HG02588 (cell line): ENCODE results near the gene TICRR.

Source experiments
- ATAC-seq: cut with Tn5 transposase; IDR thresholded peaks from one replicate; pipeline ENCODE4 v1.9.1; 2021; ENCODE audit warnings: mild to moderate bottlenecking, moderate library complexity; ENCODE audit not compliant: unreplicated experiment

The TICRR gene

DNA sequence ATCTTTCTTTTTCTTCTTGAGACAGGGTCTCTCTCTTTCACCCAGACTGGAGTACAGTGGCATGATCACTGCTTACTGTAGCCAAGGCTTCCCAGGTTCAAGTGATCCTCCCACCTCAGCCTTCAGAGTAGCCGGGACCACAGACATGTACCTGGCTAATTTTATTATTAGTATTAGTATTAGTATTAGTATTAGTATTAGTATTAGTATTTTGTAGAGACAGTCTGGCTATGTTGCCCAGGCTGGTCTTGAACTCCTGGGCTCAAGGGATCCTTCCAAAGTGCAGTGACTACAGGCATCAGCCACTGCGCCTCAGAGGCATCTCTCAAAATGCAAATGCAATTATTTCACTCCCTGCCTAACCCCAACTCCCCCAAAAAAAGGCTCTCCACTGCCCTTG, 78.3 kb downstream of the TICRR start:
- no peak for ATAC-seq

DNA sequence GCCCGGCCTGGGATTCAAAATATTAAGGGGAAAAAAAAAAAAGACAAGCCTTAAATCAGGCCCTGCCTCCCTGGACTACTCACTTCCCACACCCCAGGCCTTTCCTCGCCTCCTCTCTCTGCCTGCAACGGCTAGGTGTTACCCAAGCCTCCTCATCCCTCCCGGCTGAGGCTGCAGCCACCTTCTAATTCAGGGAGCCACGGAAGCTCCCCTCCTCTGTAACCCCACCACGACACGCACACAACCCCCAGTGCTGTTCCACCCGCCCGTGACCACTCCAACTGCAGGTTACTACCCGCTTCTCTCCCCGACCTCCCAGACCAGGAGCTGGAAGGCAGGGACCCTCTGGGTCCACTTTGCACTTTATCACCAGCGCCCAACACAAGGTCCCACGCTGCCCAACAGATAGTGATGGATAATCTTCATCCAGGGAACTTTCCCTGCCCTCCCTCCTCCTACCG, 79.1 kb downstream of the TICRR start:
- no peak for ATAC-seq

DNA sequence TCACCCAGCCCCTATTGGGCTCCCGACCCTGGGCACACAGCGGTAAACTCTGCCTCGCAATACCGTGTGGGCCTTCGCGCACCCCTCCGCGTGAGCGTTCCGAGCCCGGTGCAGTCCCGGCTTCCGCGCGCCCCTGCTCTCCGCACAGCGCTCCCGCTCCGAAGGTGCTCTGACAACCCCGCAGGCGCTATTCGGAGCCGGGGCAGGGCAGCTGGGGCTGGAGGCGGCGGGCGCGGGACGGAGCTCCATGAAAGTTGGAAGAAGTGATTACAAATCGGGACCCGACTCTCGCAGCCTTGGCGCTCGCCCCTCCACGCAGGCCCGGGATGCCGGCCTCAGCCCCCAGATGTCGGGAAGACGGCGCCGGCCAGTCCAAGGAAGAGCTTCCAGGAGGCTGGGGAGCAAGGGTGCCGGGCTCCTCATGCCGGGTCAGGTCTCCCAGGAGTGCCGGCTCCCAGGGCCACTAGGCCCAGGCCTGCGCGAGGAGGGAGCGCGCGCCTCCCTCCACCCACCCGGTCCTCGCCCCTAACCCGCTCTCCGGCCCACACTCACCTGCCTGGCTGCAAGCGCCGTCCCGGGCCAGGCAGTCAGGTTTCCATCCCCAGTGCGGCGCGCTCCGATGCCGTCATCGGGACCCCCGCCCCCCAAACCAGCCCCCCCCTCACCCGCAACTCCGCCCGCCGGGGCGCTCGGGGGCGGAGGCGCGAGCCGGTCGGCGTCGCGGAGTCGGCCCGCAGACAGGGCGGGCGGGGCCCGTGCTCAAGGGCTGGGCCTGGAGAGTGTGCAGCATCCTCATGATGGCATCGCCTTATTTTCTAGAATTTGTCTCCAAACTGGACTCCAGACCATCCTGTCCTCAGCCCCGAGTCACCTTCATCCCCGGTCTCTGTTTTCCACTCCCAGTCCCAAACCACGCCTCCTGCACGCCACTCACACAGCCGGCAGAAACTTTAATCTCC, 79.9 kb downstream of the TICRR start, which contains the start of gene KIF7:
Gene KIF7 (minus strand): TSS at position 621 of the 959 bp plus-strand sequence. CDS start 2,537 bp downstream, outside the sequence.
- no peak for ATAC-seq

DNA sequence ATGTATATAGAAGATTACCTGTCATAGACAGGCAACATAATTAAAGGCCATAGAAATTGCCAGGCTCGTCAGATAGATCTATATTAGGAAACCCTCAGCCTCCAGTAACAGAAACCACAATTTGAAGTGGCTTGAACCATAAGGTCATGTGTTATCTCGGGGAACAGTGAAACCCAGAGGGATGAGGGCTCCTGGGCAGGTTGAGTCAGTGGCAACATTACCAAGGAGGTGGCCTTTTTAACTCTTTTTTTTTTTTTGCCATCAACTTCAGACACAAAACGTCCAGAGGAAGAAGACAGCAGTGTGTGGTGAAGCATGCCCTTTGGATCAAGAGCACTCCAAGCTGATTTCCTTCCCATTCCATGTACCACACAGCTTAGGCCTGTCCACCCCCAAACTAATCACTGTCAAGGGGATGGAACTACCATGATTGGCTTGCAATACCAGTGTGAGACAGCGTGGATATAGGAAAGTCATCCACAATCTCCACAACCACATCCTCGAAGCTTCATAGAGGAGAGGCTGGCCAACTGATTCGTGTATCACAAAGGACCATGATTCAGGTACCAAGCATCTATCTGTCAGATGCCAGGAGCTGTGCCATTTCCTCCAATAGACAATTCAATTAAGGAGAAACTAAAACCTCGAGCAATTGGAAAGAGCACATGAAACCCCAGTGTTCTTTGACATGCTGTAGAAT, 81.0 kb downstream of the TICRR start:
- ATAC-seq, result no peak

DNA sequence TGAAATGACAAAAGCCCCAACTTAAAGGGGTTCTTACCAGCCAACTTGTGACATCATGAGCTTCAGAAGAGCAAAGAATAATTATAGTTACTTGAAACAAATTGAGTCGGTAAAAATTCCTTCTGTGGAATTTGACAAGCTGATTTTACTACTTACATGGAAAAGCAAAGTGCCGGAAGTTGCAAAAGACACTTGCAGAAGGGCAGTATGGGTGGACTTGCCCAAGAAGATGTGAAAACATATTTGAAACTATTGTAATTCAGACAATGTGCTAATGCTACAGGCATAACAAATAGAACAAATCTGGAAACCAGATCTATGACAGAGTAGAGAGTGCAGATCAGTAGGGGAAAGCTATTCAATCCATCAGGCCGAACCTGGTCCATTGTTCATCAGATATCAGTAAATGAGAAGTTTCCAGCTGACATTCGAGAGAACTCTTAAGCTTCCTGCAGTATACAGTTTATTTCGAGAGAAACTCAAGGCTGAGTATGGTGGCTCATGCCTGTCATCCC, 82.5 kb downstream of the TICRR start:
- no peak for ATAC-seq

DNA sequence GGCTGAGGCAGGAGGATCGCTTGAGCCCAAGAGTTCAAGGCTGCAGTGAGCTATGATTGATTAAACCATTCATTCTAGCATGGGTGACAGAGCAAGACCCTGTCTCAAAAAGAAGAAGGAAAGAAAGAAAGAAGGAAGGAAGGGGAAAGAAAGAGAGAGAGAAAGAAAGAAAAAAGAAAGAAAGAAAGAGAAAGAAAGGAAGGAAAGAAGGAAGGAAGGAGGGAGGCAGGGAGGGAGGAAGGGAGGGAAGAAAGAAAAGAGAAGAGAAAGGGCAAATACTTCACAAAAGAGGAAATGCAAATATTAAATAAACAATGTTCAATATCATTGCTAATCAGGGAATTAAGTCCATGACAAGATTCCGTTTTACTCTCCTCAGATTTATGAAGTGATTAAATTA, 84.0 kb downstream of the TICRR start:
- ATAC-seq, result no peak

DNA sequence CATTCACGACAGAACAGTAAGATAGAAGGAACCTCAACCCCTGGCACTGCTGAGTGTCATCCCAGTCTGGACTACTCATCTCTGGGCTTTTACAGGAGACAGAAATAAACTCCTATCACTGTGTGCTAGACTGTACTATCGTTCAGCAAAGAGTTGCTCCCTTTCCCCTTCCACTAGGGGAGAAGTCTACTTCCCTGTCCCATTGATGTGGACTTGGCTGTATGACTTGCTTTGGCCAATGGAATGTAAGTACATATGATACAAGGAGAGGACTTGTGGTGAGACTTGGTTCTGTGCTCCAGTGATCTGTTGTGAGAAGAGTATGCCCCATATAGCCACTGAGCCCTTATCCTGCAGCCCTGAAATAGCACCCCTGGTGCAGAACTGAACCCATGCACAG, 85.3 kb downstream of the TICRR start:
- no peak for ATAC-seq

DNA sequence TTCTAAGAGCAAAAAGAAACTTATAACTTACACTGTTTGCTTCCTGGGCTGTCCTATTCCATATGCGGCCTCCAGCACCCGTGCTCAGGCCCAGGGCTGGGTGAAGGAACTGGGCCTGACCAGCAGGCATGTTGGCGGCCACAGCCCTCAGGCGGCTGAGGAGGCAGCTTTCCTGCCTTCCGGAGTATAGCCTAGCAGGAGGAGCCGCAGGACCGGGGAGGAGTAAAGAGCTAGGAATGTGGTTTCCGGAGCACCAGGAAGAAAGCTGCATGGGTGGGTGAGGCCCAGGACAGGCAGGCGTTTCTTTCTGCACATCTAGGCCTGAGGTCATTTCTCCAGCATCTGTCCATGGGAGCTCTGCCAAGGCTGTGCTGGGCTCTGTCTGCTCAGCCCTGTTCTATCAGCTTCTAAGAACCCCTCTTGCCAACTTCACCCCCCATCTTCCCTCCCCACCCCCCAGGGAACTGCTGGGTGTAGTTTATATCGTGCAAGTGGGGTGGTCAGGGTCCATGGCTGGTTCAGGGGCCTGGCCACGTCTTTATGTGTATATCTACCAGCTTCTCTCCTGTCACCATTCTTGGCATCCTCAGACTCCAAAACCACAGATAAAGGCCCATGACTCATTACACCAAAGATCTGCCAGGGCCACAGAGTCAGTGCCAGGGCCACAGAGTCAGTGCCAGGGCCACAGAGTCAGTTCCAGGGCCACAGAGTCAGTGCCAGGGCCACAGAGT, 87.8 kb downstream of the TICRR start:
- no peak for ATAC-seq

DNA sequence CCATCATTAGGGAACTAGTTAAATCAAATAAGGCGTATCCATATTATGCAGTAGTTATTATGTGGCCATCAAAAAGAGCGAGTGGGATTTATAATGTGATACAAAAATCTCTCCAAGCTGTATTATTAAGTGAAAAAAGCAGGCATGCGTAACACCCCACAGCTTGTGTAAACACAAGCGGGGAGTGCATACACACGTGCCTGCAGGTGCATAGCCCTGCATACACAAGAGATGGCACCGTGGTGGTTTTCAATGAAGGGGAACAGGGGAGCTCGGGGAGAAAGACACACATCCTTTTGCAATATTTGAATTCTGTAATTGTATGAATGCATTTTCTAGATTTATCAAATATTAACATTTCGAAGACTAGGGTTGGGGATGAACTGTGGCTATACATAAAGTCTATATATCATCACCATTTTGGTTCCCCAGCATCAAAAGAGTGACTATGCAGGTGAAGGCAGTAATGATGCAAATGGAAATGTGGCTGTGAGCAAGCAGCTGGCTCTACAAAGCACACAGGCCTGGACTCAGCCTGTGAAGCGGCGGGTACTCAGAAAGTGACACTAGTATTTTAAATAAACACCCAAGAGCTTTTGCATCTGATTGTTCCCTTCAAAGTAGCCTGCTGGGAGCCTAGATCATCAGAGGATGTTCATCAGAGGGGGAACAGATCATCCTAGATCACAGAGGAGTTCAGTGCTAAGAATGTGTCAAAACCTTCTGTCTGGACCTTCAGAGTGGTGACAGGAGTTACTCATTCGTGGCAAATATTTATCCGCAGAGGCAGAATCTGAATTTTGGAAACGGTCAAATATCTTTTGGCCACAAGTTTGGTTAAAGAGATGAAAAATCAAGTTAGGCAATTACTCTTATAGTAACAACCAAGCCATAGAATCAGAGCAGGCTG, 89.4 kb downstream of the TICRR start:
- ATAC-seq, result no peak

DNA sequence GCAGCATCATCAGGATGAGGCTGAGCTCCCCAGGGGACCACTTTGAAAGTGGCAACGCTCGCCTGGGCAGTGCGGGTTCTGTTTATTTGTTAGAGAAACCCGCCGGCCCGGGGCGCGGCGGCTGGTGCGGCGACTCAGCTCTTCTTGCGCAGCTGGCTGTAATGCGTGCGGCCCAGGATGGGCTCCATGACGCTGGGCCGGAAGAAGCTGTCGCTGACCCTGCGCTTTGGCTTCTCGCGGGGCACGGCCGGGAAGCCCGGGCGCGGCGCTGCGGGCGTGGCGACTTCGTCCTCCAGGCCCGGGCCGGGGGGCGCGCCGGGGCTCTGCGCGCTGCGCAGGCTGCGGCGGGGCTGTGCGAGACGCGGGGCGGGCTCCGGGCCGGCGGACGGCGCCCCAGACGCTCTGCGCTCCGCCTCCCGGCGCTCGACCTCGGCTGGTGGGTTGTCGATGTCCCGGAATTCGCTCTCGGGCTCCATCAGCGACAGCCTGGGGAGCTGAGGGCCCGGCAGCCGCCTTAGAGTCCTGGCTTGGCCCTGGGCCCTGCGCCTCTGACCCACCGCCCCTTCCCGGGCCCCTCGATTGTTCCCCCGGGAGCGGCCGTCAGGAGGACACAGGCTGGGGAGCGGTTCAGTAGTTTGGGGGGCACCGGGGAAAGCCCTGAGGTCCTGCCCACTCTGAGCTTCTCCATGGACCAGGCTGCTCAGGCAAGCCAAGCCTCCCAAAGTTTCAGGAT, 90.3 kb downstream of the TICRR start:
- ATAC-seq, result no peak

DNA sequence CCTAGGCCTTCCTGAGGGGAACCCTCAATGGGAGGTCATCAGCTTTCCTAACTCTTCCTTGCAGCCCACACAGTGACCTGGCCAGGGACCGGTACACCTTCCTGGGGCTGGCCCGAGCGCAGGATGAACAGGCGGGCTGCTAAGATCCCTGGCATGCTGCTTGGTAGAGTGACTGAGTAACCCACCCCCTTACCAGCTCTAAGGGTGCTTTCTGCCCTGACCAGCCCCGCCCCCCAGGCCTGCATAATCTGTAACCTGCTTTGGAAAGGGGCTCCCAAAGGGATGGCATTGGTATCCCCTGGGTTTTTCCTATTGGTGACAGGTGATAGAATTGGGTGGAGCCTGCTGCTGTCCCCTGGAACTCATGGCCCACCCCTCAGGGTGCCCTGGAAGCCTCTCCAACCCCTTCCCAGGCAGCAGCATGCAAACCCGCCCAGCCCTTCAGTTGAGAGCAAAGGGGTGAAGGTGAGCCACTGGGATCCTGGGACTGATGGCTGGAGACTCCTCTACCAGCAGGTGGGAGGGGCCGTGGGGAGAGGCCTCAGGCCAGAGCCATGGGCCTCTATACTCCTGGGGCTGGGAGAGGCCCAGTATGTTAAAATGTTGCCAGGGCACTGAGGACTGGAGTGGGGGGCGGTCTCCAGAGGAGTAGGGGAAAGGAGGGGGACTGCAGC, 91.1 kb downstream of the TICRR start:
- ATAC-seq, result no peak

DNA sequence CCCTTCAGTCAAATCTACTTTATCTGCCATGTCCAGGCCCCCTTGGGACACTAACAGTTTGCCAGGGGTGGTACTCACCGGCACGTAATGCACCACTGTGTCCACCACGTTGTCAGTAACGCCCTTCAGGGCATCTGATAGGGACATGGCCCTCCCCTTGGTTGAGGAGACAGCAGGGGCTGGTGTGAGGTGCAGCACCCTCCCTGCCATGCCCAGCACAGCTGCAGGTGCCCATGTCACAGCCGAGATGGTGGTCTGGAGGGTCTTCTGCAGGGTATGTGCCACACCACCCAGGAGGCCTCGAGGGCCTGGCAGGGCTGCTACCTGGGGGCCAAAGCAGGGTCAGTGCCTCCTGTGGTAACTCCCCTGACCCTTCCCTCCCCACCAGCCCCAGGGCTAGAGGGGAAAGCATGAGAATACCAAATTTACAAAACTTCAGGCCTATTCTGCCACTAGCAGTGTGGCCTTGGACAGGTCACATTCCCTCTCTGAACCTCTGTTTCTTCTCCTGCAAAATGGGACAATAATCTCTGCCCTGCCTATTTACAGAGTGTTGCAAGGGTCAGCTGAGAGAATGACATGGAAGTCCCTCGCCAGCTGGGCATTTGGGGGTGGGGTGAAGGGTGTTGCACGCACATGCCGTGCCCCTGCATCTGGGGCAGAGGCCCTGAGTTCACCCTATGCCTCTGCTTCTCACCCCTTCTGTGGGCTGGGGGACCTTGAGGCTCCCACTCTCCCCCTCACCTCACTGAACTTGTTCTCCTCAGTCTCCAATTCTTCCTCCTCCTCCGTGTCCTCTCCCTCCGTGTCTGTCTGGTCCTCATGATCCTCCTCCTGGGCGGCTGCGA, 91.8 kb downstream of the TICRR start:
- ATAC-seq, result no peak

DNA sequence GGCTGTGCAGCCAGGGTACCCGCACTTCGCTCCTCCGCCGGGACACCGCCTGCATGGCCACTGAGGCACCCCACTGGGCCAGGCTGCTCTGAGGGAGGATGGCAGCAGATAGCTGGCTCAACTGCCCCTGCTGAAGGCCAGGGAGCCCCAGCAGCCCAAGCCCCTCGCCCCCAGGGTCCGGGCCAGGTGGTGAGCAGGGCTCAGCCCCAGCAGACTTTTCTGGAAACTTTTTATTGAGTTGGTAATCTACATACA, 92.4 kb downstream of the TICRR start:
- no peak for ATAC-seq

DNA sequence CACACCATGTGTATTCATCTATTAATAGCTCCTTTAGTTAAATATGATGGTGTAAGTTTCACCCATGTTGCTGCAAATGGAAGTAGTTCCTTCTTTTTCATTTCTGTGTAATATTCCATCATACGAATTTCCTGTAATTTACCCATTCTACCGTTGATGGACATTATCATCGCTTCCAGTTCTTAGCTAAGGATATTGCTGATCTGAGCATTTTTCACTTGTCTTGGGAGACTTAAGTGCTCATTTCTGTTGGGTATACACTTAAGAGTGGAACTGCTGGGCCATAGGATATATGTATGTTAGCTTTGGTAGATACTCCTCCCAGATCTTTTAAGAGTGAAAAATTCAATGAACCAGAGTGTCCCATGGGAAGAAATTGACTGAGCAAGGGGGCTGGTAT, 92.9 kb downstream of the TICRR start:
- no peak for ATAC-seq

DNA sequence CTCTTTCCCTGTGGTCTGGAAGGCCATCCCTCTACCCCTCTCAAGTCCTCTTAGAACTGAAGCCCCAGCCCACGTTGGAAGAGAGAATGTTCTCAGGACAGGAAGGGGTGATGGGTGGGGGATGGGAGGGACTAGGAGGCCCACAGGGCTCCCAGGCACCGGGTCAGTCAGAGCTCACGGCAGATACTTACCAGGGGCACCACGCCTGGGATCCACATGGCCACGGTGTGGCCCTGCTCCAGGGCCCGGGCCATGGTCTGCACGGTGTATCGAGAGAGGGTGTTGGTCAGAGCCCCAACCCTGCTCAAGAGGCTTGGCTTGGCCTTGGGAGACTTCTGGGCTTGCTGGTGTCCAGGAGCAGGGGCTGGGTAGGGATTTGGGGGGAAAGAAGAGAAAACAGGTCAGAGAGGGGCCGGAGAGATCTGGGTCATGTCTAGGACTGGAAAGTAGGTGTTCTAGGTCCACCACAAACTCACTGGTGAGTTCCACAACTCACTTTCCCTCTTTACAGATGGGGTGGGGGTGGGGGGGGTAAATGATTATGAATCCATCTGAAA, 94.1 kb downstream of the TICRR start:
- no peak for ATAC-seq

DNA sequence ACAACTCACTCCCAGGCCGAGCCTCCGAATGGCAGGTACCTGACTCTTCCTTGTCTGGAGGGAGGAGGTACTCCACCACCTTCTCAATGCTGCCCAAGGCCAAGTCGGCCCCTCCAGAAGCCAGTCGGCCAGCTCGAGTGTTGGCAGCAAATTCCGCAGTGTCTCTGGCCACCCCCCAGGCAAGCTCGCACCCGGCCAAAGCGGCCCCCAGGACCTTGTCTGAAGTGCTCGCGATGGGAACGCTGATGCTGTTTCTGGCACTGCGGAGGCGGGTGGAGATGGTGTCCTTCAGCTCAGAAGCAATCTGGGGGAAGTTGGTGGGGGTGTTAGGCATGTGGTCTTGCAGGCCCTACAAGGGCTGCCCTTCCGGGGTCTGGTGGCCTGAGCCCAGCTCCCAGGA, 94.7 kb downstream of the TICRR start:
- no peak for ATAC-seq

DNA sequence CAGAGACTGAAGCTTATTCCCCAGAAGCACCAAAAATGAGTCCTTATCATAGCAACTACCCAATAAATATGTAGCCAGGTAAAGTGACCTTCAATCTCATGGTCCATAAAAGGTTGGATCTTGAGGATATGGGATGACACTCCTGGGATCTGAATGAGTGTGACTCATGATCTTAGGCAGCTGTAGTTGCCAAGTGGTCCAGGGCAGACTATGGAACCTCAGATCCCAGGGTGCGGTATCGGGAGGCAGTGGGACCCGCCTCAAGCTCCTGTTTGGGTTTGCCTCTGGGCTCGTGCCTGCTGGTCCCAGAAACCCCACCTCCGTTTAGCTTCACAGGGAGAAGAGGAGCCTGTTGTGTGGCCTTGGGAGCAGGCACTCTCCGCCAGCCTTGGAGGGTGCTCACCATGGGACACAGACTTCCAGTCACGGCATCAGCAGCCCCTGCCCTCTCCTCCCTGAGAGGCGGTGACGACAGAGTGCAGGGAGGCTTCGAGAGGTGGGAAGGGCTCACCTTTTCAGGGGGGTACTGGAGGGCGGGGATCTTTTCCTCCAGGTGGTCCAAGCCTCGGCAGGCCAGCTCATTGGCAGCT, 95.8 kb downstream of the TICRR start:
- no peak for ATAC-seq

DNA sequence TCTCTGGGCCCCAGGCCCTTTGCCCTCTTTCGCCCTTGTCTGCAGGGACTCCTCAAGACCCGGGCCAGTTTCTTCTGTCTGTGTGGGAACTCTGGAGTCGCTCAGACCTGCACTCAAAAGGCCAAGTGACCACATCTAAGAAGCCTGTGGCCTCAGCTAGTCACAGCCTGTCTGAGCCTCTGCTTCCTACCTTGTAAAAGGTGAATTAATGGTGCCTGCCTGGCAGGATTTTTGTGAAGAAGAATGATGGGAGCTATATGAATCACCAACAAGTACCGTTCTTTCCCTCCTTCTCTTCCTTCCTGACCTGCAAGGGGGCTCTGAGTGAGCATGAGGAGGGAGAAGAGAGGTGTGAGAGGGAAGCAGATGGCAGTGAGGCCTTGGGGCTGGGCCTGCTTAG, 96.4 kb downstream of the TICRR start:
- no peak for ATAC-seq
